ENCODE data around the gene ZEB2.

Gene ZEB2

DNA sequence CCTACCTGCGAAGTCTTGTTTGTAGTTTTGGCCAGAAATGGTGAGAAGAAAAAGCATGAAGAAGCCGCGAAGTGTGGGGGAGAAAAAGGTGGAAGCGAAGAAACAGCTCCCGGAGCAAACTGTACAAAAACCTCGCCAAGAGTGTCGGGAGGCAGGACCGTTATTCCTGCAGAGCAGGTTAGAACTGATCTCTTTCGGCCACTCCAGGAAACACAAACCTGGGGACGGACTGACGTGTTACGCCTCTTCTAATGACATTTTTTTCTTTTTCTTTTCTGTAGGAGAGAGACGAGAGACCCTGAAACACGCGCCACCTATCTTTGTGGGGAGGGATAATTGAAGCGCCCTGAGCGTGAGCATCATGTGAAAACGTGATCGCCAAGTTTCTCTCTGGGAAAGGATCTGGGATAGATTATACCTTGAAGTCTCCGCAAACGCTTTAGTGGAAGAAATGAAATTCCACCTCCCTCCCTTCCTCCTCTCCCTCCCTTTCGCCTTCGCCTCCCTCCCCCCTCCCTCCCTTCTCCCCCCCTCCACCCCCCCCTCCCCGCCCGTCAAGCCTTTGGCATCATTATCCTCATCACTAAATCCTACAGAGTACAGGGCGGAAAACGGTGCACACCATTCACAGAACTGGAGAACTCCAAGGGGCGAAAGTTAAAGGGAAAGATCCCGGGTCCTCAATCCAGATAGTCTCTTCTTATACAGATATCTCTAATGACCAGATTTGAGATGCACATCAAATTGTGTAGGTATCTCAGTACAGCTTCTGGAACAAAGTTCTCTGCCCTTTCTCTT, at the start of gene ZEB2:
ZEB2 (minus strand) TSS at position 186 of the 798 bp plus-strand sequence. CDS start 2,769 bp downstream, outside the sequence.
- DNase-seq (ENCODE audit: low read depth in 1 of 2, low spot score in 1 of 2) = no peak

DNA sequence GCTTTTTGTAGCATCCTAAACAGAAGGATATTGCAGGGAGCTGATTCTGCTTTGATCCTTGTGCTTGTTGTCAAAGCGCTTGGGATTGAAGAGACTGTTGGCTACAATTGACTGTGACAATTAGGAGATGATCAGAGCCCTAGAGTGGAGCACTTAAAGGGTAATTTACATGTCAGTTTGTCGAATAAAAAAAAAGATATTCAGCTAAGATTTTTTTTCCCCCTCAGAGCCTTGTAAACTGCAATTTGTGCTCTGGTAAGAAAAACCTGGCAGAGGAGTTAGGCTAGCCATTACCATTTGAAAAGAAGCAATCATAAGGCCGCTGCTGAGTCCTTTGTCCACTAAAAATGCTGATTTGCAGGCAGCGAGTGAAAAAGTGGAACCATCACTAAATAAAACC, 47.8 kb upstream of the ZEB2 start:
- DNase-seq (ENCODE audit: low read depth in 1 of 2, low spot score in 1 of 2) = no peak

DNA sequence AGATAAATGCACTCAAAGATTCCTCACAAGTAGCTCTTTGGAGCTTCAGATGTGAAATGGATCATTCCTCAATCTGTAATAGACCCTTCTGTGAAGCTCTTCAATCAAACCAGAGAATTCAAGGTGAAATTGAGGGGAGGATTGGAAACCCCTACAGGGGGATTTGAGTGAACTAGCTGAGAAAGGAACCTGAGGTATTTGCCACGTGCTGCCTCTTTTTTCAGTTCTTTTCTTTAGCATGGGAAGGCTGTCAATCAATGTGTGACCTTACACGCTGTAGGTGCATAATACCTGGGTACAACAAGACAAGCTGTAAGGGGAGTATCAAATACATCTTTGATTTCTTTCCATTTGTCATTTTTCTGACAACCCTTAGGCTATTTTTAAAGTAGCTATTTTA, 46.5 kb upstream of the ZEB2 start:
- DNase-seq (ENCODE audit: low read depth in 1 of 2, low spot score in 1 of 2) = no peak

DNA sequence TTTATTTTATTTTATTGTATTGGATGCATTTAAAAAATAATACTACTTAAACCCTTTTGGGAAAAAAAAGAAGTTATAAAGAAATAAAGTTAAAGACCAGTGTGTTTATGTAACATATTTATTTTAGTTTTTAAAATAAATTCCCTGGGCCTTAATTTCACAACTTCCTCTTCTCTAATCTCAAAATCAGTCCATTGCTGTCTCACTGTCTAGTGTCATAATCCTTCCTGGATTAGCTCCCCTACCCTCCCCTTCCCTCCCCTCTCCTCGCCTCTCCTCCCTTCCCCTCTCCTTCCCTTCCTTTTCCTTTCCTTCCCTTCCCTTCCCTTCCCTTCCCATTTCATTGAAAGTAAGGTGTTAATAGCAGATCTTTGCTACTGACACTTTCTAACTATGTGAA, 40.3 kb upstream of the ZEB2 start:
- DNase-seq (ENCODE audit: low read depth in 1 of 2, low spot score in 1 of 2) = no peak

DNA sequence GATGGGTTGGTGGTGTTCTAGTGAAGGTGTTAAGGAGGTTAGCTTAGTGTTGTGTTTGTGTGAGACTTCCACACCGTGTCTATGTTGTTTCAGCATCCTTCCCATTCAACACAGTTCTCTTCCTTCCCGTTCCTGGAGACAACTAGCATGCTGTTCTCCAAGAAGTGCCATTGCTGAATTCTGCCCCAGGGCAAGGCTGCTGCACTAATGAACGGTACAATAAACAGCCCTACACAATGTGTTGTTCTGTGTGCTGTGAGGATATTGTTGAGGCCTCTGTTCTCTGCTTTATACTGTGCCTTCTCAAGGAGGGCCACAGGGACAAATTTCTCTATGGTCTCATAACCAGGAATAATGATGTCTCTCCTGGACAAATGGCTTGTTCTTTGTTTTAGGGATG, 39.8 kb upstream of the ZEB2 start:
- DNase-seq (ENCODE audit: low read depth in 1 of 2, low spot score in 1 of 2) = no peak

DNA sequence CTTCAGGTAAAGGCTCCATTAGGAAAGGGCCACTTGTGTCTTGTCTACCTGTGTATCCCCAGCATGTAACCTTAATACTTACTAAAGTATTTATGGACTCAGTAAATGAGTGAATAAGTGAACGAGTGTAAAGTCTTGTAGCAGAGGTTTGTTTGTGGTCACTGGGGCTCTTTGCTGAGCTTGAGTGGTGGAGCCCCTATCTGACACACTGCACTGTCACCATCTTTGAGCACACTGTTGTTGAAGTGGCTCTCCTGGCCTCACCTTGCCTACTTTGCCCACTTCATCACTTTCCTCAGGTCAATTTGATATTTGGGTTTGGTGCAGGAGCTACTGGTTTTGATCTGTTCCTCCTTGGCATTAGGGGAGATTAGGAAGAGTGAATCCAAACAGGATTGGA, 39.3 kb upstream of the ZEB2 start:
- DNase-seq (ENCODE audit: low read depth in 1 of 2, low spot score in 1 of 2) = no peak

DNA sequence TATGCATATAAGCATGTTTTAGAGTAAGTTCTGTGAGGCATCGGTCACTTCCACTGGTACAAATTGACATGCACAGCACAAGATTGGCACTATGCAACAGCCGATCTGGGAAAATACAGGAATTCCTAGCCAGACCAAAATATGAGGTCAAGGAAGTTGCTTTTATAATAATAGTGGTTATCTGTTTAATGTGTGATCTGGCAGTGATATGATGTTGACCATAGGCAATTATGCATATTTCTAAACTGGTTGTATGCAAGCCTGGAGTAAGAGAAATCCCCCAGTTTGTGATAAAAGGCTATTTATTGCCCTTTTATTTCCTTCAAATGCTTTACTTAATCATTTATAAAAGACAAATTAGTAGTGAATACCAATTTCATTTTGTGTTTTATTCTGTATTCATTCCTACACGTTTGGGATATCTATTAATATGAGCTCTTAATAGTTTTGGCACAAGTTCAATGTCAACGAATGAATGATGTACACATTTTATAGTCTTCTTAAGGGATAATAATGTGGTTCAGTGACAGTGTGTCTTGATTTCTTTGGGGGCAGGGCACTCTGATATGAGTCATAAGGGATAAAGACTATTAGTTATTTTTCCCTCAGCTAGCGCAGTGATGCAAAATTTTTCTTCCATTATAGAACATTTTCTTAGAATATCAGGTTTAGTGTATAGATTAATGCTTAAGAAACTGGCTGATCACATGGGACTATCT, 34.7 kb upstream of the ZEB2 start:
- no peak for DNase-seq (ENCODE audit: low read depth in 1 of 2, low spot score in 1 of 2)

DNA sequence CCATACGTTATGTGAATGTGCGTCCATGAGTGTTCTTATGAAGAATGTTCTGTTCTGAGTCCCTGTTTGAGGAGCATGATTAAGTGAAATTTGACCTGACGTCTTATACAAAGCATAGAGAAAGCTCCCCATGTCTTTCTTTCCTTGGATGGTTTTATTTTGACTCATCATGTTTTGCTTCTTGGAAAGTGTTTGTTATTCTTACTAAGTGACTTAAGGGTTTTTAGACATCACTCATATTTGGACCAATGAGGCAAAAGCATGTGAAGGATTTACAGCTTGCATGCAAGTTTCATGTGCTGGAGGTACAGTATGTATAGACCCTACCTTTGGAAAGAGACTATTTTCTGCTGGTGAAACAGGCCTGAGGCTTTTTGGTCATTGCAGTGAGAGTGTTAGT, 33.5 kb upstream of the ZEB2 start:
- no peak for DNase-seq (ENCODE audit: low read depth in 1 of 2, low spot score in 1 of 2)

DNA sequence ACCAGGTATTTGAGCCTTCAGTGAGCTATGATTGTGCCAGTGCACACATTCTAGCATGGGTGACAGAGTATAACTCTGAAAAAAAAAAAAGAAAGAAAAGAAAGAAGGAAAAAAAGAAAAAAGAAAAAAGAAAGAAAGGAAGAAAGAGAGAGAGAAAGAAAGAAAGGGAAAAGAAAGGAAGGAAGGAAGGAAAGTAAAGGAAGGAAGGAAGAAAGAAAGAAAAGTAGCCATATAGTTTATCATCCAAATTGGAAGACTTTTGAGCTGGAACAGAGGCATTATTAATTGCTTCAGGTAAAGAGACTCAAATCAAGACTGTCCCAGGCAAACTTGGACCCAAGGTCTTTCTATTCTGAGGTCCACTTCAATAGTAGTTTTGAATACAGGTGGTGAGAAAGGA, 32.9 kb upstream of the ZEB2 start:
- no peak for DNase-seq (ENCODE audit: low read depth in 1 of 2, low spot score in 1 of 2)

DNA sequence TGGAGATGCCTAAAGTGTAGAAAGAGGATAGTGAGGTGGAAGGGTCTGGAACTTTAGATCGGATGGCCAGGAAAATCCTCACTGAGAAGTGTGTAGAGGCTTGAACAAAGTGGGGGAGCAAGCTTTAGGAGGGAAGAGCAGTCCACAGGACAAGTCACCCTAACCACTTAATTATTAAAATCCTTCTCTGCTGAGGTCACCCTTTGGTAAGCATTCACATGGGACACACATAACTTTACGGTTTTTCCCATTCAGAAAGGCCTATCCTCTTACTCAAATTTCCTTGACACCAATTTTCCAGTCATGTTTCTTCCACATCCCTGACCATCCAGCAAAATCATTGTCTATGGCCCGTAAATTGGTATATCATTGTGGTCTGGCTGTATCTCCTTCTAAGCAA, 31.0 kb upstream of the ZEB2 start:
- no peak for DNase-seq (ENCODE audit: low read depth in 1 of 2, low spot score in 1 of 2)

DNA sequence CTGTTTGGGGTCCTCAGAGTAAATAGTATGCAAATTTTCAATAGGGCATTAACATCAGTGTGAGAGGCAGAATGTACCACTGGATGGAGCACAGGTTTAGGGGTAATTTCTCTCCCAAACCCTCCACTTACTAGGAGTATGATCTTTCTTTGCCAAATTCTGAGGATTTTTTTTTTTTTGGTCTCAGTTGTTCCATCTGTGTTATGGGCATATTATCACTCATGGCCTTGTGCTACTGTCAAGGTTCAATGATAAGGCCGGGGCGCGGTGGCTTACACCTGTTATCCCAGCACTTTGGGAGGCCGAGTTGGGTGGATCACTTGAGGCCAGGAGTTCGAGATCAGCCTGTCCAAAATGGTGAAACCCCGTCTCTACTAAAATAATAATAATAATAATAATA, 30.2 kb upstream of the ZEB2 start:
- no peak for DNase-seq (ENCODE audit: low read depth in 1 of 2, low spot score in 1 of 2)

DNA sequence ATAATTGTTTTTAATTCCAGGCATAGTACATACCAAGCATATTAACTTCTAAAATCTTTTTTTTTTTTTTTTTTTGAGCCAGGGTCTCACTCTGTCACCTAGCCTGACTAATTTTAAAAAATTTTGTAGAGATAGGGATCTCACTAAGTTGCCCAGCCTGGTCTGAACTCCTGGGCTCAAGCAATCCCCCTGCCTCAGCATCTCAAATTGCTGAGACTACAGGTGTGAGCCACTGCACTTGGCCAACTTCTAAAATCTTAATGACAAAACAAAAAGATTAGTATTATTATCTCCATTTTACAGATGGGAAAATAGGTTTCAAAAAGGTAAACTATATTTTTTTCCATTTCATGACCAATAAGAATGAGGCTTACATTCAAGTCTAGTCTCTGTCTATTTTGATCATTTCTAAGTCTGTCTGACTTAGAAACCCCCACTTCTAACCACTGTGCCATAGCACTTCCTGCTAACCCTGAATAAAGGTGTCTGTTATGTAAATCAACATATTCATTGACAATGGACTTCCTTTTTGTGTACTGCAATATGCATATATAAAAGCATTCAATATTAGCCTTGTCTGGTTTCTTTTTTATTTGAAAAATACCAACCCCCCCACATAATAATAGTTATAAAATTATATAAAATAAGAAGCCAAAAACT, 28.7 kb upstream of the ZEB2 start:
- DNase-seq (ENCODE audit: low read depth in 1 of 2, low spot score in 1 of 2) = no peak

DNA sequence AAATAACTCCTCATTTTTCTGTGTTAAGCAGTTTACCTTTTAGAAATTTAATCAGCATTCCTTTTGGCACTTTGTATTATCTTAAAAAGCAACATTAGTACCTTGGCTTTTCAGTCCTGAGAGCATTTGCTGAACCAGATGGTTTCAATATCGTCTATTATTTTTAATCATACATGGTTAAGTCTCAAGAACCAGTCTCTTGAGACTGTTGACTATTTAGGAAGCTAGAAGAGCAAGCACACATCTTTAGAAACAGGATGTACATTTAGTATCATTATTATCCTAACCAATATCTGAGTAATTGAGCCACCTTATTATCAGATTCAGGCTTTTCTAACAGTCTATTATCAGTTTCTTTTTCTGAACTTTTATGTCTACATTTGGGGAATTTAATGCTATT, 28.2 kb upstream of the ZEB2 start:
- DNase-seq (ENCODE audit: low read depth in 1 of 2, low spot score in 1 of 2) = no peak

DNA sequence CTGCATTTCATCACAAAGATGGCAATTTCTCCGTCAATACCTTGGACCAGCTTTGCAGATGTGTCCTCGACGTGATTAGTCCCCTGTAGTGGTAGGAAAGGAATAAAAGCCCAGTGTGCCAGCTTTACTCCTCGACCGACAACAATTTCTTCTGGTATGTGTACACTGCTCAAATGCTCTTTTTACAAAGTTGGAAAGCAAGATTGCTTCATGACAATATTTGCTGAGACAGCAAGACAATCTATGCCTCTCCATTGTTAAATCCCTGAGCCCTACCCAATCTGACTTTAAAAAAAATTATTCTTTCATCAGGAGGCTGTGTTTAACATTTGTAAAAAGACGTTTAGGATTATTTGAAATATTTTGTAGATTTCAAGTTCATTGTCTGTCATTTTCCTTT, 27.6 kb upstream of the ZEB2 start:
- no peak for DNase-seq (ENCODE audit: low read depth in 1 of 2, low spot score in 1 of 2)

DNA sequence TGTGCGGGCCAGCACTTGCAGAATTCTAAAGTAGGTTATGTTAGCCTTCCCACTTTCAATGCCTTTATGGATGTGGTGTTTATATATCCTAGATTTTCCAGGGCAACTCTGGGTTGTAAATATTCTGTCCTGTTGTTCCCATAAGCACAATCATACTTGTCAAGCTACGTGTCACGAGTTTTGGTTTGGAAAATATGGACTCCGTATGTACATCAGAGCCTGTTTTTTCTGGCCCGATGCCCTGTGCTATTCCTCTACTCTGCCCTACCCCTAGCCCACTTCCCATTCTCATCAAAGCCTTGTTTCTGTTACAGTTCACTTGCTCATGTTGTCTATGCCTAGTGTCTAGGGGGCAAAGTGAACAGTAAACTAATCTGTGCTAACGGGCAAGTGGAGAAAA, 27.0 kb upstream of the ZEB2 start:
- no peak for DNase-seq (ENCODE audit: low read depth in 1 of 2, low spot score in 1 of 2)

DNA sequence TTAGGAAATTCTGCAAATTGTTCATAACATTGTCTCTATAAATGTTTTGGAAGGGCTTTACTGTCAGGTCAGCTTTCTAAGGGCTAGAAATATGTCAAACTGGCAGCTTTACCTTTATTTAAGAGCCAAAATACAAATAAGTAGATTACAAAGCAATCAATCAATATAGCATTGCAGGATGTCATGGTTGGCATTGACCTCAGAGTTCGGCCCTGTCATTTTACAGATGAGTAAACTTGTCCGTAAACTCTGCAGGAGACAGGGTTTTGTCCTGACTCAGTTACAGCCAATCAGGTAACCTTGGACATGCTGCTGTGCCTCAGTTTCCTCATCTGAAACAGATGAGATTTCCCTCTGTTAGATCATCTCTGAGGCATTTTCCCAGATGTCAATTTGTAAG, 25.9 kb upstream of the ZEB2 start:
- DNase-seq (ENCODE audit: low read depth in 1 of 2, low spot score in 1 of 2) = no peak

DNA sequence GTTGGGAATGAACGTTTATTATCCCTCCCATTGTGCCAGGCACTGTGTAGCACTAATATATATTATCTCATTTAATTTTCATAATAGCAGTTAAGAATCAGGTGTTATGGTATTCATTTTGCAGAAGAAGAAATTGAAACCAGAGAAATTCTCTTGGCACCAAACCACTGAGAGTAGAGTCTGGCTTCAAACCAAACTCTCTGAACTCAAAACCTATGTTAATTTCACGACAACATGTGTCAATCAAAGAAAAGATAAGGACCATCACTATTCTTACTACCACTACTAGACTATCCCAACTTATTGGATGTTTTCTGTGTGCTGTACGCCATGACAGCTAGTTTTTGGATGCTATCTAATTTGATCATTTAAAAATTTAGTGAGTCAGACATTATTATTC, 24.1 kb upstream of the ZEB2 start:
- no peak for DNase-seq (ENCODE audit: low read depth in 1 of 2, low spot score in 1 of 2)

DNA sequence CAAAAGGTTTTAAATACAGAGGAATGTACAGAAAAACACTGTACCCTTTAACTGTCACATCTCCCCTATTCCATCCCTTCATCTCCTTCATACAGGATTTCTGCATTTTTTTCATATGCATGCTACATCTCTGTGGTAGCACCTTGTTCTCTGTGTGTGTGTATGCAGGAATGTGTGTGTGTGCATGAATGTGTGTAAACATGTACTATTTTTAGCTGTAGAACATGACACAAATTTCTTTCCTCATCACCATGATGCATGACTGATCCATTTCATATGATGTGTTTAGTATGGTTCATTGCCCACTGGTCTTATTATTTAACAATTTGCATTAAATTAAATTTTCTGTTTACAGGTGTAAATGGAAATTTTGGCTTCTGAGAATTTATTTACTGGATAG, 21.5 kb upstream of the ZEB2 start:
- no peak for DNase-seq (ENCODE audit: low read depth in 1 of 2, low spot score in 1 of 2)

DNA sequence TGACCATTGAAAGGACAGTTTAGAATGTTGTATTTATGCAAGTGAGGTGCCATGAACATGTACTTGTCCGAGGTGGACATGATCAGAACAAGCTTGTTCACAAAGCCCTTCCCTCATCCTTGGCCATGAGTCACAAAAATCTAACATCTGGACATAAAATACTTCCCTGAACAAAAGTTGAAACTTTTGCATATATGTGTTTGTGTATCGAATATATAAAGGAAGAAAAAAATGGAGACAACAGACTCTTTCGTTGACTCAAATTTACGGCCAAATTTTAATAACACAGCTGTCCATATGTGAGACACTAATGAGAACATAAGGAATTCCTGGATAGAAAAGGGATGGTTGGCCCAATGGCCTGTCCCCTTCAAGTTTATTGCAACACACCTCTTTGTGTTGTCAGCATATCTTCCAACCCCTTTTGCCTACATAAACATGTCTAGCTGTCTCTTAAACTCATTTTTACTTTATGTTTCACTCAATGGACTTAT, 19.4 kb upstream of the ZEB2 start:
- no peak for DNase-seq (ENCODE audit: low read depth in 1 of 2, low spot score in 1 of 2)

DNA sequence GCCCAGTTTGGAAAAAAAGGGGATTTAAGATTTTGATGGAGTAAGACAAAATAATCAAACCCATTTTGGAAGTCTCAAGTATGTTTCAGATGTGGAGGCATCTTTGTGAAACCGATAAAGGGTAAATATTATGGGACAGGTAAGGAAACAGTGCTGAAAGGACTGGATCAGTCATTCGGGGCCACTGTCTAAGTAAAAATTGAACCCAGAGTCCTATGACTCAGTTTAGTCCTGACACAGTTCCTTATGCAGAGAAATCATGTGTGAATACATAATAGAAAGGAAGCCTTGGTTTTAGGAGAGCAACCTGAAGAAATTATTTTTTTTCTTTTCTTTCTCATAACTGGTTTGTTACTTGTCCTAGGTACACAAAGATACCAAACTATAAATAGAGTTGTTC, 15.4 kb upstream of the ZEB2 start:
- DNase-seq (ENCODE audit: low read depth in 1 of 2, low spot score in 1 of 2) = no peak

DNA sequence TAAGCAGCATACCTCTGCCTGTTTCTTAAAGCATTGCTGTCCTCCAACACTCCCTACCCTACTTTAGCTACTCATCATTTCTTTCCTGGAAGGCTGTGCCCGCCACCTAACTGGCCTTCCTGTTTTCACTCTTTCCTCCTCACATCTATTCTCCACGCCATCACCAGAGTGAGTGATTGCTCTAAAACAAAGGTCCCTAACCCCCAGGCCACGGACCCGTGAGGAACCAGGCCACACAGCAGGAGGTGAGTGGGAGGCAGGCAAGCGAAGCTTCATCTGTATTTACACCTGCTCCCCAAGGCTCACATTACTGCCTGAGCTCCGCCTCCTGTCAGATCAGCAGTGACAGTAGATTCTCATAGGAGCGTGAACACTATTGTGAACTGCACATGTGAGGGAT, 13.3 kb upstream of the ZEB2 start:
- no peak for DNase-seq (ENCODE audit: low read depth in 1 of 2, low spot score in 1 of 2)

DNA sequence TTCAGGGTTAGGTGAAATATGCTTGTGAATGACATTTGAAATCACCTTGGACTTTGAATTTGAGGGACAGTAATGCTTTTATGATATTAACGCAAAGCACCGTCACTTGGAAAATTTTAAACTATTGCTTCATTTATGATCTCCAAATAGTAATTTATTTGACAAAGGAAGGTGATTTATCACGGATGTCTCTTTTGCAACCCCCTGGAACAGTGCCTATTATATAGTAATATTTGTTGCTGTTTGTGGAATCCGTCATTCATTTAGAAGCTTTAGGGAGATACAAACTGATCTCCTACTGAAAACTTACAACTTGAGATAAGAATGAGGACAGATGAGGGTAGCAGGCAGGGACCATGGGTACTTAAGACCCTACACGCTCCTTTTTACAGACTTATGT, 10.7 kb upstream of the ZEB2 start:
- DNase-seq (ENCODE audit: low read depth in 1 of 2, low spot score in 1 of 2) = no peak

Measured in stimulated activated CD4-positive, alpha-beta T cell treated with anti-CD3 and anti-CD28 coated beads, Interleukin-15, amount 100 ng/mL, for 1 hour (primary cell).